ENCODE data around the gene EYA2. TPM values are rescaled to one million over a fixed set of nuclear protein-coding genes. Genes with fewer than 3 reads are reported as not detected.
A peak's percentile ranks its signal among the peaks of the same experiment; 100 is the strongest.

Gene EYA2
- total RNA-seq, 1 experiment from 2014 or later, result 0.74 TPM

DNA sequence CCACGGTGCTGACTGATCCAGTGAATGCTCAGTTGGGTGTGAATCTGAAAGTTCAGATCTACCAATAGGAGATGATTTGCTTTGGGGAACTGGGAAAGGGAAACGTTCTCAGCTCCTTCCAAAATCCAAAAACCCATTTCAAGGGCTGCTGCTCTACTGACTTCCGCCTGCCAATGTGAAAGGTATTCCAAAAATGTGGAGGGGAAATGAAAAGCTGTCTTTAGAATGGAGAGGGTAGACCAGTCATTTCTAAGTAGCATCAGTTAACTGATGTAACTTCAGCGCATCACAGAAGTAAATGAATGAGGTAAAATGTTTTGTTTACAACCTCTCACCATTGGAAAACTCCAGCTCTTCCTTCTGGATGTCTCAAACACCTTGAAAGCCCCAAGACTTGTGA is 19.6 kb upstream of the EYA2 start:
- TF ChIP-seq, protein P1, sequence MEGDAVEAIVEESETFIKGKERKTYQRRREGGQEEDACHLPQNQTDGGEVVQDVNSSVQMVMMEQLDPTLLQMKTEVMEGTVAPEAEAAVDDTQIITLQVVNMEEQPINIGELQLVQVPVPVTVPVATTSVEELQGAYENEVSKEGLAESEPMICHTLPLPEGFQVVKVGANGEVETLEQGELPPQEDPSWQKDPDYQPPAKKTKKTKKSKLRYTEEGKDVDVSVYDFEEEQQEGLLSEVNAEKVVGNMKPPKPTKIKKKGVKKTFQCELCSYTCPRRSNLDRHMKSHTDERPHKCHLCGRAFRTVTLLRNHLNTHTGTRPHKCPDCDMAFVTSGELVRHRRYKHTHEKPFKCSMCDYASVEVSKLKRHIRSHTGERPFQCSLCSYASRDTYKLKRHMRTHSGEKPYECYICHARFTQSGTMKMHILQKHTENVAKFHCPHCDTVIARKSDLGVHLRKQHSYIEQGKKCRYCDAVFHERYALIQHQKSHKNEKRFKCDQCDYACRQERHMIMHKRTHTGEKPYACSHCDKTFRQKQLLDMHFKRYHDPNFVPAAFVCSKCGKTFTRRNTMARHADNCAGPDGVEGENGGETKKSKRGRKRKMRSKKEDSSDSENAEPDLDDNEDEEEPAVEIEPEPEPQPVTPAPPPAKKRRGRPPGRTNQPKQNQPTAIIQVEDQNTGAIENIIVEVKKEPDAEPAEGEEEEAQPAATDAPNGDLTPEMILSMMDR (conservative IDR thresholded peaks at IDR 0.05), result no peak
- H2AK5ac ChIP-seq (ENCODE audit: insufficient read length, low read length), result no peak overlapping the region
- no peak overlapping the region for H3K4ac ChIP-seq (ENCODE audit: low read depth, low read length)
- peak overlapping the region; percentile 59 for H2AFZ ChIP-seq (ENCODE audit: low read length)
- H2BK12ac ChIP-seq (ENCODE audit: insufficient read length, low read depth, low read length), result no peak overlapping the region
- Mint-ChIP-seq H3K9me3 (no peaks in the 10 kb centered on the region), H3K4me1 (peaks cover 11 to 12% of the 10 kb centered on the region in 2 experiments), H3K36me3 (ENCODE audit: insufficient read depth in 1 of 3, low read depth in 3 of 3) (no peaks in the 10 kb centered on the region), H3K27me3 (ENCODE audit: low read depth) (no peaks in the 10 kb centered on the region), H3K27ac (no peak overlapping the region; a peak in 2 of 7 replicates), H3K4me3 (no peak overlapping the region)
- no peak overlapping the region for H2BK15ac ChIP-seq (ENCODE audit: low read depth, low read length)
- no CpG with 5 or more reads among the region's 4 CpGs for WGBS (ENCODE audit: extremely low coverage, insufficient read length, low lambda C conversion rate)
- no peak overlapping the region for H3K18ac ChIP-seq (ENCODE audit: insufficient read length, low read depth, low read length)
- H3K14ac ChIP-seq (ENCODE audit: insufficient read depth, low read length), result no peak overlapping the region
- no peak overlapping the region for H3K9ac ChIP-seq (ENCODE audit: extremely low read depth, insufficient read length, low read length)
- no peak overlapping the region for H2BK20ac ChIP-seq (ENCODE audit: low read depth, low read length, poor library complexity, severe bottlenecking)
- H3T11ph ChIP-seq (ENCODE audit: low read length), result no peak overlapping the region
- no peak overlapping the region for H3K4me2 ChIP-seq (ENCODE audit: insufficient read depth, insufficient read length, low read length)
- H2BK120ac ChIP-seq (ENCODE audit: low read depth, low read length, poor library complexity, severe bottlenecking), result no peak overlapping the region
- no peaks in the 10 kb centered on the region for H4K20me1 ChIP-seq (ENCODE audit: control insufficient read depth, insufficient read depth, insufficient read length)
- no peaks in the 10 kb centered on the region for H3K9me3 ChIP-seq (ENCODE audit: control insufficient read depth, low read depth, low read length)
- no peaks in the 10 kb centered on the region for H3K79me2 ChIP-seq (ENCODE audit: insufficient read depth, low read length)
- H3K27me3 ChIP-seq (ENCODE audit: insufficient read depth, low read length), result no peaks in the 10 kb centered on the region
- no peaks in the 10 kb centered on the region for H3K79me1 ChIP-seq (ENCODE audit: insufficient read depth, low read depth, low read length, poor library complexity, severe bottlenecking)
- H3K23ac ChIP-seq (ENCODE audit: insufficient read length, low read depth, low read length), result no peak overlapping the region
- no peak overlapping the region for H2BK5ac ChIP-seq (ENCODE audit: insufficient read length, low read length)
- H4K5ac ChIP-seq (ENCODE audit: insufficient read length, low read depth, low read length), result no peak overlapping the region
- H3K4me1 ChIP-seq (ENCODE audit: insufficient read depth, low read length), result no peaks in the 10 kb centered on the region
- no peak overlapping the region for H4K8ac ChIP-seq (replicated peaks; ENCODE audit: insufficient read length, low read depth, low read length)
- H3K27ac ChIP-seq (ENCODE audit: insufficient read length, low read depth, low read length), result no peak overlapping the region
- no peak for DNase-seq
- no peaks in the 10 kb centered on the region for H3K23me2 ChIP-seq (ENCODE audit: insufficient read length, low read depth, low read length, poor library complexity, severe bottlenecking)
- H4K91ac ChIP-seq (ENCODE audit: insufficient read length, low read depth, low read length), result no peak overlapping the region
- H3K56ac ChIP-seq (ENCODE audit: insufficient read length, low read depth, low read length), result no peak overlapping the region
